Right lobe of liver (tissue), 6 donors: ENCODE data around the gene RIC3. TPM values are rescaled to one million over a fixed set of nuclear protein-coding genes. Genes with fewer than 3 reads are reported as not detected.

ENCODE experiments used
- ATAC-seq, 4 donors: fragments of 200-7000 bp; cut with Tn5 transposase; one replicate each; pipeline ENCODE4 v1.9.1; 2020; ENCODE audit warnings: mild to moderate bottlenecking in 4 of 4, moderate library complexity in 4 of 4
- DNase-seq, 3 donors: peaks; one replicate each; pipeline ENCODE4 v3.0.0-alpha.2; 2020
- H3K27ac ChIP-seq, 3 donors: fragments of 200-600 bp; one replicate each; pipeline ENCODE4 v1.8.0; 2022
- H3K27me3 ChIP-seq, 2 donors: fragments of 200-600 bp; one replicate each; pipeline ENCODE4 v1.8.0; 2022
- H3K36me3 ChIP-seq, 4 donors: fragments of 200-600 bp; sonication (generic) in 1 of 4; one replicate each; pipeline versions ENCODE4 v1.5.1 to v1.8.0; 2017 to 2022; ENCODE audit warnings: control low read depth in 1 of 4
- H3K4me1 ChIP-seq, 4 donors: fragments of 200-600 bp; sonication (generic) in 1 of 4; one replicate each; pipeline versions ENCODE4 v1.5.1 to v1.8.0; 2017 to 2022; ENCODE audit warnings: control low read depth in 1 of 4
- H3K4me3 ChIP-seq, 3 donors: fragments of 200-600 bp; one replicate each; pipeline ENCODE4 v1.8.0; 2022
- H3K9me3 ChIP-seq, 4 donors: fragments of 200-600 bp; sonication (generic) in 1 of 4; one replicate each; pipeline versions ENCODE4 v1.5.1 to v1.8.0; 2017 to 2022; ENCODE audit warnings: control low read depth in 1 of 4
- CTCF ChIP-seq, 4 donors: fragments of 200-600 bp in 3 of 4; fragments of 450-650 bp in 1 of 4; IDR thresholded peaks; one replicate each; pipeline versions ENCODE4 v1.5.1 to v1.8.0; 2016 to 2022; ENCODE audit warnings: antibody characterized with exemption in 4 of 4, mild to moderate bottlenecking in 2 of 4
- POLR2A ChIP-seq: fragments of 450-650 bp; IDR thresholded peaks from one replicate; pipeline ENCODE4 v1.6.1; 2017; ENCODE audit warnings: antibody characterized with exemption, mild to moderate bottlenecking
- WGBS: methylation state at CpG from one replicate; pipeline ENCODE4 v1.1.6; 2018; ENCODE audit warnings: low coverage, low lambda C conversion rate; ENCODE audit not compliant: insufficient coverage; ENCODE audit errors: missing lambda C conversion rate; 5-methylcytosine and 5-hydroxymethylcytosine counted together
- intact Hi-C, 2 donors: fragments of 100-400 bp; cut with DNase I; formaldehyde crosslinking; loops; one replicate each; pipeline versions ENCODE4 v1.11.2 to v1.14.1; 2022
- total RNA-seq, 6 experiments: library from RNA; depleted of rRNA in 2 of 6; stranded (reverse); fragments of >200 nt in 2 of 6; fragmentation: NEBNext Ultra II Directional in 3 of 6; extraction: Animal tissue kit (Norgen Biotek cat#: 25700) in 3 of 6; gene quantifications; one replicate each; pipeline versions ENCODE4 v1.1.0 to v1.2.4, GENCODE V29; 2016 to 2023
- donor health status: DM: no; HTN: yes; CAD: no.
- donor health status: DM: no; HTN: no; CAD: no.
- donor health status: DM: no; HTN: no; CAD: no.
- donor health status: DM: no; HTN: yes; CAD: no.
- donor health status: DM: no; HTN: yes; CAD: no.

Gene RIC3
- total RNA-seq, 6 experiments from 2014 or later, result 1.4 to 7.3 (median 3.6) TPM

GRCh38 chr11:8081591-8082250 is 87.1 kb downstream of the RIC3 start:
- intact Hi-C loops, result no loop called here
- Histone ChIP-seq H3K4me1 (peaks cover 0 to 4% (median 0%) of the 10 kb centered on the region in 4 donors), H3K36me3 (no peaks in the 10 kb centered on the region), H3K4me3 (peak overlapping the region; percentile 26 to 45 (median 39)), H3K9me3 (no peaks in the 10 kb centered on the region), H3K27me3 (no peaks in the 10 kb centered on the region), H3K27ac (no peak overlapping the region)
- TF ChIP-seq POLR2A, result no peak
- TF ChIP-seq CTCF (IDR thresholded peaks at IDR 0.05), result no peak
- no peak for DNase-seq
- WGBS, result 58% methylated on average over 9 of the region's 24 CpGs
- peak in 1 of 4 donors; percentile 6 for ATAC-seq

- intact Hi-C loops, result no loop called here
- H3K4me3 ChIP-seq, result peak within 1 kb of the TSS; percentile 32 to 45 (median 39)
- no peaks in the 10 kb centered on the region for H3K27me3 ChIP-seq
- WGBS, result 13% methylated on average over 19 of the region's 104 CpGs
- H3K9me3 ChIP-seq, result no peaks in the 10 kb centered on the region
- peaks cover 0 to 4% (median 0%) of the 10 kb centered on the region in 4 donors for H3K4me1 ChIP-seq
- TF ChIP-seq POLR2A, result no peak
- TF ChIP-seq CTCF (IDR thresholded peaks at IDR 0.05), result no peak
- DNase-seq (no peak), ATAC-seq (peak; percentile 39 to 65 (median 59))
- H3K36me3 ChIP-seq, result no peaks in the 10 kb centered on the region
- H3K27ac ChIP-seq, result no peak within 1 kb of the TSS
Measured at GRCh38 chr11:8080674-8081590, 87.9 kb downstream of the RIC3 start, which contains the start of gene TUB. Gene TUB (plus strand): TSS chr11:8081211. CDS start chr11:8081511, 300 bp downstream.

GRCh38 chr11:8080069-8080670 is 88.7 kb downstream of the RIC3 start:
- no peaks in the 10 kb centered on the region for H3K36me3 ChIP-seq
- no peak for TF ChIP-seq CTCF (IDR thresholded peaks at IDR 0.05)
- no peak for TF ChIP-seq POLR2A
- ATAC-seq (no peak), DNase-seq (no peak)
- no peak overlapping the region for H3K27ac ChIP-seq
- intact Hi-C loops, result no loop called here
- H3K4me1 ChIP-seq, result peaks cover 0 to 4% (median 0%) of the 10 kb centered on the region in 4 donors
- no peaks in the 10 kb centered on the region for H3K27me3 ChIP-seq
- H3K9me3 ChIP-seq, result no peaks in the 10 kb centered on the region
- no peak overlapping the region for H3K4me3 ChIP-seq
- 81% methylated on average over 6 of the region's 24 CpGs for WGBS

GRCh38 chr11:8079111-8079675 is 89.6 kb downstream of the RIC3 start:
- H3K36me3 ChIP-seq, result no peaks in the 10 kb centered on the region
- intact Hi-C loops, result no loop called here
- DNase-seq, result no peak
- no peak for TF ChIP-seq POLR2A
- no peak for TF ChIP-seq CTCF (IDR thresholded peaks at IDR 0.05)
- H3K27ac ChIP-seq, result no peak overlapping the region
- peak in 1 of 4 donors; percentile 26 for ATAC-seq
- peaks cover 0 to 4% (median 0%) of the 10 kb centered on the region in 4 donors for H3K4me1 ChIP-seq
- no peak overlapping the region for H3K4me3 ChIP-seq
- H3K9me3 ChIP-seq, result no peaks in the 10 kb centered on the region
- no peaks in the 10 kb centered on the region for H3K27me3 ChIP-seq
- WGBS, result 40% methylated on average over 1 of the region's 4 CpGs
